ENCODE measurements around the gene SCFD2. TPM values are rescaled to one million over a fixed set of nuclear protein-coding genes. Genes with fewer than 3 reads are reported as not detected.

Gene SCFD2
- total and polyA plus RNA-seq, 7 donors = 3.7 to 16.6 (median 10.7) TPM

- Histone ChIP-seq H3K27me3 (no peaks in the 10 kb centered on the region), H3K4me1 (no peaks in the 10 kb centered on the region), H3K27ac (no peak overlapping the region), H3K36me3 (no peaks in the 10 kb centered on the region), H3K9me3 (peaks cover 0 to 7% (median 5%) of the 10 kb centered on the region in 4 donors), H3K4me3 (no peak overlapping the region)
- DNase-seq = no peak
- TF ChIP-seq CTCF (IDR thresholded peaks at IDR 0.05) (no peak), POLR2A (IDR thresholded peaks at IDR 0.05) (no peak), EP300 (IDR thresholded peaks at IDR 0.05) (no peak), POLR2AphosphoS5 (IDR thresholded peaks at IDR 0.05) (no peak)
- intact Hi-C loops (cut with DNase I) = no loop called here
These were observed 275.7 kb downstream of the SCFD2 start for GRCh38 chr4:53089936-53090729.

GRCh38 chr4:53088152-53088551, 277.7 kb downstream of the SCFD2 start:
- no peaks in the 10 kb centered on the region for H3K4me1 ChIP-seq
- no peak for DNase-seq
- no peaks in the 10 kb centered on the region for H3K27me3 ChIP-seq
- WGBS, 2 donors = 86 to 99% methylated on average over 1 of the region's 1 CpG
- no peak overlapping the region for H3K4me3 ChIP-seq
- H3K36me3 ChIP-seq = no peaks in the 10 kb centered on the region
- H3K9me3 ChIP-seq = peaks cover 0 to 7% (median 5%) of the 10 kb centered on the region in 4 donors
- H3K27ac ChIP-seq = no peak overlapping the region
- intact Hi-C loops (cut with DNase I) = no loop called here
- TF ChIP-seq POLR2AphosphoS5 (IDR thresholded peaks at IDR 0.05) (no peak), CTCF (IDR thresholded peaks at IDR 0.05) (no peak), EP300 (IDR thresholded peaks at IDR 0.05) (no peak), POLR2A (IDR thresholded peaks at IDR 0.05) (no peak)

- no peaks in the 10 kb centered on the region for H3K4me1 ChIP-seq
- intact Hi-C loops (cut with DNase I) = no loop called here
- 92 to 95% methylated on average over 8 of the region's 8 CpGs for WGBS, 2 donors
- no peaks in the 10 kb centered on the region for H3K36me3 ChIP-seq
- DNase-seq = no peak
- no peaks in the 10 kb centered on the region for H3K9me3 ChIP-seq
- TF ChIP-seq EP300 (IDR thresholded peaks at IDR 0.05) (no peak), POLR2A (IDR thresholded peaks at IDR 0.05) (no peak), CTCF (IDR thresholded peaks at IDR 0.05) (no peak), POLR2AphosphoS5 (IDR thresholded peaks at IDR 0.05) (peak in 2 of 4 donors; percentile 38 to 54)
- H3K27ac ChIP-seq = no peak overlapping the region
- H3K4me3 ChIP-seq = no peak overlapping the region
- H3K27me3 ChIP-seq = no peaks in the 10 kb centered on the region
These were observed 289.4 kb downstream of the SCFD2 start for GRCh38 chr4:53076374-53076958.

- H3K27ac ChIP-seq = no peak overlapping the region
- H3K9me3 ChIP-seq = no peaks in the 10 kb centered on the region
- DNase-seq = no peak
- no peak overlapping the region for H3K4me3 ChIP-seq
- H3K36me3 ChIP-seq = no peaks in the 10 kb centered on the region
- 82 to 88% methylated on average over 1 of the region's 1 CpG for WGBS, 2 donors
- H3K4me1 ChIP-seq = no peaks in the 10 kb centered on the region
- intact Hi-C loops (cut with DNase I) = no loop called here
- TF ChIP-seq POLR2A (IDR thresholded peaks at IDR 0.05) = no peak
- TF ChIP-seq POLR2AphosphoS5 (IDR thresholded peaks at IDR 0.05) = no peak
- TF ChIP-seq EP300 (IDR thresholded peaks at IDR 0.05) = no peak
- no peak for TF ChIP-seq CTCF (IDR thresholded peaks at IDR 0.05)
- H3K27me3 ChIP-seq = no peaks in the 10 kb centered on the region
These were observed 290.6 kb downstream of the SCFD2 start for GRCh38 chr4:53075162-53075785.

All from sigmoid colon (tissue), 7 donors.